ENCODE measurements around the gene FATE1.

Gene FATE1

GRCh38 chrX:151712253-151712652, 3.6 kb upstream of the FATE1 start:
- TF ChIP-seq ZFHX2 (tag by site-specific recombination; conservative IDR thresholded peaks at IDR 0.05) = no peak
- no peak for TF ChIP-seq ZNF211 (tag by site-specific recombination; IDR thresholded peaks at IDR 0.05; ENCODE audit: low read depth)
- no peak for TF ChIP-seq ZNF248 (tag by site-specific recombination; IDR thresholded peaks at IDR 0.05)
- TF ChIP-seq ZNF138 (tag by site-specific recombination; IDR thresholded peaks at IDR 0.05; ENCODE audit: borderline replicate concordance) = no peak
- TF ChIP-seq ZNF830 (tag by site-specific recombination; IDR thresholded peaks at IDR 0.05; ENCODE audit: low read depth) = no peak
- TF ChIP-seq ELK4 (IDR thresholded peaks at IDR 0.05; ENCODE audit: borderline replicate concordance, low read depth, low read length) = no peak
- TF ChIP-seq ZBTB11 (tag by site-specific recombination; conservative IDR thresholded peaks at IDR 0.05; ENCODE audit: low read depth) = no peak
- TF ChIP-seq, protein P1, sequence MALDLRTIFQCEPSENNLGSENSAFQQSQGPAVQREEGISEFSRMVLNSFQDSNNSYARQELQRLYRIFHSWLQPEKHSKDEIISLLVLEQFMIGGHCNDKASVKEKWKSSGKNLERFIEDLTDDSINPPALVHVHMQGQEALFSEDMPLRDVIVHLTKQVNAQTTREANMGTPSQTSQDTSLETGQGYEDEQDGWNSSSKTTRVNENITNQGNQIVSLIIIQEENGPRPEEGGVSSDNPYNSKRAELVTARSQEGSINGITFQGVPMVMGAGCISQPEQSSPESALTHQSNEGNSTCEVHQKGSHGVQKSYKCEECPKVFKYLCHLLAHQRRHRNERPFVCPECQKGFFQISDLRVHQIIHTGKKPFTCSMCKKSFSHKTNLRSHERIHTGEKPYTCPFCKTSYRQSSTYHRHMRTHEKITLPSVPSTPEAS (tag by site-specific recombination; IDR thresholded peaks at IDR 0.05) = no peak
- Histone ChIP-seq H3K4me3 (ENCODE audit: low read depth, low read length) (no peak overlapping the region), H3K9me3 (ENCODE audit: control insufficient read depth, insufficient read depth, low read depth, low read length) (no peaks in the 10 kb centered on the region), H3K4me1 (ENCODE audit: control insufficient read depth, insufficient read depth, low read length) (no peaks in the 10 kb centered on the region), H3K36me3 (ENCODE audit: control insufficient read depth in 2 of 2, insufficient read depth in 1 of 2, low read length in 2 of 2) (no peaks in the 10 kb centered on the region), H3K27ac (ENCODE audit: extremely low read depth, low read depth, low read length) (no peak overlapping the region)
- ChIA-PET CTCF (interaction anchor here (0.6 to 1.2 kb wide), 6 partner anchors 15 to 923 kb away, joined by 3 to 6 read pairs (median 4); no protein-coding TSS in a partner anchor), POLR2A (no interaction called here)

DNA sequence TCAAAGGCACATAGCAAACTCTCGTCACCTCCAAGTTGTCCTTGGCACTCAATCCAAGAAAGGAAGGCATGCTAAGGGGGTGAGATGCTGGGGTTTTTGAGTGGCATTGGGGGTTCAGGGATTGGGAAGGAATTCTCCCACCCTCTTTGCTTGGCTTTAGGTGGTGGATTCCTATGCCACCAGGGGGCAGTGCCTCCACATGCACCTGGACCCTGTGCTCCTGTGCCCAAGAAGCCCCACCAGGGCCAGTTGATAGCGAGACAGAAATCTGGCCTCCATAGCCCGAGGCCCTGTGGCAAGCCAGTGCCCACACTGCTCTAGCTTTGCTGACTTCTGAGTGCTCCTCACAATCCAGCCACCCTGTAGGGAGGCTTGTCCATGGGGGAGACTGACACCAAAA, 2.0 kb upstream of the FATE1 start:
- Histone ChIP-seq H3K27ac (ENCODE audit: extremely low read depth, low read depth, low read length) (no peak overlapping the region), H3K9me3 (ENCODE audit: control insufficient read depth, insufficient read depth, low read depth, low read length) (no peaks in the 10 kb centered on the region), H3K4me3 (ENCODE audit: low read depth, low read length) (no peak overlapping the region), H3K36me3 (ENCODE audit: control insufficient read depth in 2 of 2, insufficient read depth in 1 of 2, low read length in 2 of 2) (no peaks in the 10 kb centered on the region), H3K4me1 (ENCODE audit: control insufficient read depth, insufficient read depth, low read length) (no peaks in the 10 kb centered on the region)
- POLR2A ChIA-PET = no interaction called here
- CTCF ChIA-PET = interaction anchor here (0.6 to 2.3 kb wide), 11 partner anchors 11 to 1107 kb away, joined by 3 to 6 read pairs (median 4); no protein-coding TSS in a partner anchor
- TF ChIP-seq ZNF48 (tag by site-specific recombination; IDR thresholded peaks at IDR 0.05) = no peak
- TF ChIP-seq, protein P2, sequence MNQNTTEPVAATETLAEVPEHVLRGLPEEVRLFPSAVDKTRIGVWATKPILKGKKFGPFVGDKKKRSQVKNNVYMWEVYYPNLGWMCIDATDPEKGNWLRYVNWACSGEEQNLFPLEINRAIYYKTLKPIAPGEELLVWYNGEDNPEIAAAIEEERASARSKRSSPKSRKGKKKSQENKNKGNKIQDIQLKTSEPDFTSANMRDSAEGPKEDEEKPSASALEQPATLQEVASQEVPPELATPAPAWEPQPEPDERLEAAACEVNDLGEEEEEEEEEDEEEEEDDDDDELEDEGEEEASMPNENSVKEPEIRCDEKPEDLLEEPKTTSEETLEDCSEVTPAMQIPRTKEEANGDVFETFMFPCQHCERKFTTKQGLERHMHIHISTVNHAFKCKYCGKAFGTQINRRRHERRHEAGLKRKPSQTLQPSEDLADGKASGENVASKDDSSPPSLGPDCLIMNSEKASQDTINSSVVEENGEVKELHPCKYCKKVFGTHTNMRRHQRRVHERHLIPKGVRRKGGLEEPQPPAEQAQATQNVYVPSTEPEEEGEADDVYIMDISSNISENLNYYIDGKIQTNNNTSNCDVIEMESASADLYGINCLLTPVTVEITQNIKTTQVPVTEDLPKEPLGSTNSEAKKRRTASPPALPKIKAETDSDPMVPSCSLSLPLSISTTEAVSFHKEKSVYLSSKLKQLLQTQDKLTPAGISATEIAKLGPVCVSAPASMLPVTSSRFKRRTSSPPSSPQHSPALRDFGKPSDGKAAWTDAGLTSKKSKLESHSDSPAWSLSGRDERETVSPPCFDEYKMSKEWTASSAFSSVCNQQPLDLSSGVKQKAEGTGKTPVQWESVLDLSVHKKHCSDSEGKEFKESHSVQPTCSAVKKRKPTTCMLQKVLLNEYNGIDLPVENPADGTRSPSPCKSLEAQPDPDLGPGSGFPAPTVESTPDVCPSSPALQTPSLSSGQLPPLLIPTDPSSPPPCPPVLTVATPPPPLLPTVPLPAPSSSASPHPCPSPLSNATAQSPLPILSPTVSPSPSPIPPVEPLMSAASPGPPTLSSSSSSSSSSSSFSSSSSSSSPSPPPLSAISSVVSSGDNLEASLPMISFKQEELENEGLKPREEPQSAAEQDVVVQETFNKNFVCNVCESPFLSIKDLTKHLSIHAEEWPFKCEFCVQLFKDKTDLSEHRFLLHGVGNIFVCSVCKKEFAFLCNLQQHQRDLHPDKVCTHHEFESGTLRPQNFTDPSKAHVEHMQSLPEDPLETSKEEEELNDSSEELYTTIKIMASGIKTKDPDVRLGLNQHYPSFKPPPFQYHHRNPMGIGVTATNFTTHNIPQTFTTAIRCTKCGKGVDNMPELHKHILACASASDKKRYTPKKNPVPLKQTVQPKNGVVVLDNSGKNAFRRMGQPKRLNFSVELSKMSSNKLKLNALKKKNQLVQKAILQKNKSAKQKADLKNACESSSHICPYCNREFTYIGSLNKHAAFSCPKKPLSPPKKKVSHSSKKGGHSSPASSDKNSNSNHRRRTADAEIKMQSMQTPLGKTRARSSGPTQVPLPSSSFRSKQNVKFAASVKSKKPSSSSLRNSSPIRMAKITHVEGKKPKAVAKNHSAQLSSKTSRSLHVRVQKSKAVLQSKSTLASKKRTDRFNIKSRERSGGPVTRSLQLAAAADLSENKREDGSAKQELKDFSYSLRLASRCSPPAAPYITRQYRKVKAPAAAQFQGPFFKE (tag by site-specific recombination; IDR thresholded peaks at IDR 0.05; ENCODE audit: borderline replicate concordance) = no peak
- TF ChIP-seq PRDM1 (tag by site-specific recombination; IDR thresholded peaks at IDR 0.05) = no peak
- no peak for TF ChIP-seq ZNF10 (tag by site-specific recombination; IDR thresholded peaks at IDR 0.05)
- no peak for TF ChIP-seq KLF10 (tag by site-specific recombination; IDR thresholded peaks at IDR 0.05)
- peak; percentile 43 for TF ChIP-seq ZNF654 (tag by site-specific recombination; IDR thresholded peaks at IDR 0.05; ENCODE audit: low read depth)
- no peak for TF ChIP-seq ZFP3 (tag by site-specific recombination; IDR thresholded peaks at IDR 0.05; ENCODE audit: low read depth)
- TF ChIP-seq, protein P3, sequence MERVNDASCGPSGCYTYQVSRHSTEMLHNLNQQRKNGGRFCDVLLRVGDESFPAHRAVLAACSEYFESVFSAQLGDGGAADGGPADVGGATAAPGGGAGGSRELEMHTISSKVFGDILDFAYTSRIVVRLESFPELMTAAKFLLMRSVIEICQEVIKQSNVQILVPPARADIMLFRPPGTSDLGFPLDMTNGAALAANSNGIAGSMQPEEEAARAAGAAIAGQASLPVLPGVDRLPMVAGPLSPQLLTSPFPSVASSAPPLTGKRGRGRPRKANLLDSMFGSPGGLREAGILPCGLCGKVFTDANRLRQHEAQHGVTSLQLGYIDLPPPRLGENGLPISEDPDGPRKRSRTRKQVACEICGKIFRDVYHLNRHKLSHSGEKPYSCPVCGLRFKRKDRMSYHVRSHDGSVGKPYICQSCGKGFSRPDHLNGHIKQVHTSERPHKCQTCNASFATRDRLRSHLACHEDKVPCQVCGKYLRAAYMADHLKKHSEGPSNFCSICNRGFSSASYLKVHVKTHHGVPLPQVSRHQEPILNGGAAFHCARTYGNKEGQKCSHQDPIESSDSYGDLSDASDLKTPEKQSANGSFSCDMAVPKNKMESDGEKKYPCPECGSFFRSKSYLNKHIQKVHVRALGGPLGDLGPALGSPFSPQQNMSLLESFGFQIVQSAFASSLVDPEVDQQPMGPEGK (tag by site-specific recombination; IDR thresholded peaks at IDR 0.05) = no peak
- no peak for TF ChIP-seq PRDM6 (tag by site-specific recombination; IDR thresholded peaks at IDR 0.05)
